Thyroid gland (tissue), 4 donors: ENCODE data around the gene MAGI1. TPM values are rescaled to one million over a fixed set of nuclear protein-coding genes. Genes with fewer than 3 reads are reported as not detected.

Source experiments
- DNase-seq, 2 donors: peaks; one replicate each; pipeline ENCODE4 v3.0.0-alpha.2; 2019
- H3K27ac ChIP-seq, 3 donors: fragments of 200-600 bp; sonication (generic); 1 replicate in 2 of 3; 2 replicates in 1 of 3; pipeline ENCODE4 v1.5.1; 2016 to 2019; ENCODE audit warnings: mild to moderate bottlenecking in 1 of 3, moderate library complexity in 1 of 3
- H3K27me3 ChIP-seq: fragments of 200-600 bp; sonication (generic); one replicate; pipeline ENCODE4 v1.5.1; 2019
- H3K36me3 ChIP-seq, 2 donors: fragments of 200-600 bp; sonication (generic); one replicate each; pipeline ENCODE4 v1.5.1; 2016 to 2019
- H3K4me1 ChIP-seq, 2 donors: fragments of 200-600 bp; sonication (generic); one replicate each; pipeline ENCODE4 v1.5.1; 2017 to 2019
- H3K4me3 ChIP-seq, 3 donors: fragments of 200-600 bp; sonication (generic); replicated peaks in 1 of 3; 1 replicate in 2 of 3; 2 replicates in 1 of 3; pipeline ENCODE4 v1.5.1; 2016; ENCODE audit warnings: mild to moderate bottlenecking in 1 of 3
- H3K9me3 ChIP-seq: fragments of 200-600 bp; sonication (generic); one replicate; pipeline ENCODE4 v1.5.1; 2017
- POLR2A ChIP-seq, 2 donors: fragments of 450-650 bp; IDR thresholded peaks; one replicate each; pipeline ENCODE4 v1.6.1; 2017; ENCODE audit warnings: antibody characterized with exemption in 2 of 2, mild to moderate bottlenecking in 2 of 2, moderate library complexity in 1 of 2
- WGBS, 2 donors: methylation state at CpG; one replicate each; pipeline ENCODE4 v1.1.5; 2017; 5-methylcytosine and 5-hydroxymethylcytosine counted together
- intact Hi-C: fragments of 100-400 bp; cut with DNase I; formaldehyde crosslinking; loops from one replicate; pipeline ENCODE4 v1.15.1; 2023
- total RNA-seq, 4 donors: library from RNA; depleted of rRNA; stranded (reverse); fragments of >200 nt; gene quantifications; one replicate each; pipeline ENCODE4 v1.2.3, GENCODE V29; 2016
- TF ChIP-seq, protein P1 (sequence below), 6 experiments: fragments of 200-600 bp in 3 of 6; fragments of 450-650 bp in 3 of 6; sonication (generic) in 3 of 6; IDR thresholded peaks; one replicate each; pipeline ENCODE4 v1.5.1; 2016 to 2019; ENCODE audit warnings: antibody characterized with exemption in 6 of 6, mild to moderate bottlenecking in 2 of 6, inconsistent platforms in 1 of 6, moderate library complexity in 1 of 6

Gene MAGI1
- total RNA-seq, 4 donors from 2014 or later, result 60.5 to 123 (median 87.5) TPM

DNA sequence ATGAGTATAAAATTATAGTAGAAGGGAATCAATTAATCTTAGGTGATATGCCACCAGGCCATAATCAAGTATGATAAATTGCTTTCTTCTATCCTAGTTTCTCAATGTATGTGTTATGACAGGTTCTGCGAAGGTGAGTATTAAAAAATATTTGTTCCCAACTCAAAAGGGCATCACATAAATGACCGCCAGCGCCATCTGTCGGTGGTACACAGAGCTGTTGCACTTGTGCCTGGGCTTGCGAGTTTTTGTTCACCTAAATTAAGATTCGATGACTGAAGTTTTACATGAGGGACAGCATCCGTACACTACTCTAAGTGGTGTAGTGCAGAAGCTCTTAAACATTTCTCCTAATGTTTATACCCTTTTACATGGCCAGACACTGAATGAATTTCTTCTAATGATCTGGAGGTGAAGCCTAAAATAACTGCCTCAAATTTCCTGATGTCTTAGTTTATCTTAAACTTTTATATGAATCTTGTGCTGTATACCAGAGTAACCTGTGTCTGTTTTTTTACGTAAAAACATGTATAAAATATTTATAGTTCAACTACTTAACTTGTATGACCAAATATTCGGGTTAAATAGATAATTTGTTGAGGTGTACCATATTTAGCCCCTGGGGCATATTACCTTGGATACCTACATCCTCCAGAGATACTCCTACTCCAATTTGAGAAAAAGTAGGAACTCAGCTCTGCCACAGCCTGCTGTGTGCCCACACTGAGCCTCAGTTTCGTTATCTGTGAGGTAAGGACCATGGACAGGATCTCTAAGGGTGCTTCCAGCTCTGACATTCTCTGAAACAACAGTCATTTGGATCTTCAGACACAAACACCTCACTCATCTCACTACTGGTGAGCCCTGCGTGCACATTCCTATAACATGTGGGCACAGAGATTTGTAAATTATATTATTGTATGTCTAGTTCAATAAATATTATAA, 365.6 kb downstream of the MAGI1 start:
- no peaks in the 10 kb centered on the region for H3K9me3 ChIP-seq
- WGBS, 2 donors, result 54 to 58% methylated on average over 11 of the region's 11 CpGs
- no peaks in the 10 kb centered on the region for H3K27me3 ChIP-seq
- H3K4me1 ChIP-seq, result peaks cover 0 to 3% of the 10 kb centered on the region in 2 donors
- intact Hi-C loops, result no loop called here
- peak; percentile 56 to 67 for DNase-seq
- H3K36me3 ChIP-seq, result no peaks in the 10 kb centered on the region
- H3K27ac ChIP-seq, result no peak overlapping the region
- TF ChIP-seq, protein P1, sequence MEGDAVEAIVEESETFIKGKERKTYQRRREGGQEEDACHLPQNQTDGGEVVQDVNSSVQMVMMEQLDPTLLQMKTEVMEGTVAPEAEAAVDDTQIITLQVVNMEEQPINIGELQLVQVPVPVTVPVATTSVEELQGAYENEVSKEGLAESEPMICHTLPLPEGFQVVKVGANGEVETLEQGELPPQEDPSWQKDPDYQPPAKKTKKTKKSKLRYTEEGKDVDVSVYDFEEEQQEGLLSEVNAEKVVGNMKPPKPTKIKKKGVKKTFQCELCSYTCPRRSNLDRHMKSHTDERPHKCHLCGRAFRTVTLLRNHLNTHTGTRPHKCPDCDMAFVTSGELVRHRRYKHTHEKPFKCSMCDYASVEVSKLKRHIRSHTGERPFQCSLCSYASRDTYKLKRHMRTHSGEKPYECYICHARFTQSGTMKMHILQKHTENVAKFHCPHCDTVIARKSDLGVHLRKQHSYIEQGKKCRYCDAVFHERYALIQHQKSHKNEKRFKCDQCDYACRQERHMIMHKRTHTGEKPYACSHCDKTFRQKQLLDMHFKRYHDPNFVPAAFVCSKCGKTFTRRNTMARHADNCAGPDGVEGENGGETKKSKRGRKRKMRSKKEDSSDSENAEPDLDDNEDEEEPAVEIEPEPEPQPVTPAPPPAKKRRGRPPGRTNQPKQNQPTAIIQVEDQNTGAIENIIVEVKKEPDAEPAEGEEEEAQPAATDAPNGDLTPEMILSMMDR (IDR thresholded peaks at IDR 0.05), result peak; percentile 23 to 75 (median 46)
- TF ChIP-seq POLR2A (IDR thresholded peaks at IDR 0.05), result no peak
- no peak overlapping the region for H3K4me3 ChIP-seq

DNA sequence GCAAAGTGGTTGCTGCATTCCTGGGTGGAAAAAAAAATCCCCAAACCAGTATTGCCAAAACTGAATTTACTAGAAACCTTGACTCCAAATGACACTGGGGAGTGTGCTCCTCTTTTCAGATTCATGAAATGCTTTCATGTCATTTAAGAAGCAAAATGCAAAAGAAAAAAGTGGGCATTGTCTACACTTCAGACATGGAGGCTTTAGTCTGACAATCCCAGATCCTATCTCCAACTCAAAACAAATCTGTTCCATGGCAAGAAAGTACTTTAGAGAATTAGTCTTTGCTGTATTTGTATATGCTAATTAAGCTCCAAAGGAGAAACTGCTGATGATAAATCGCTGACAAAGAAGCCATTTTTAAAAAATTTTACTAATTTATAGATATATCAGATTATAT, 366.7 kb downstream of the MAGI1 start:
- intact Hi-C loops, result no loop called here

GRCh38 chr3:65671004-65671403, 367.7 kb downstream of the MAGI1 start:
- WGBS, 2 donors, result 80 to 98% methylated on average over 3 of the region's 3 CpGs
- no peaks in the 10 kb centered on the region for H3K36me3 ChIP-seq
- TF ChIP-seq, protein P1 (IDR thresholded peaks at IDR 0.05), result no peak
- TF ChIP-seq POLR2A (IDR thresholded peaks at IDR 0.05), result no peak
- H3K27ac ChIP-seq, result no peak overlapping the region
- no peaks in the 10 kb centered on the region for H3K27me3 ChIP-seq
- intact Hi-C loops, result no loop called here
- DNase-seq, result no peak
- no peak overlapping the region for H3K4me3 ChIP-seq
- no peaks in the 10 kb centered on the region for H3K4me1 ChIP-seq
- no peaks in the 10 kb centered on the region for H3K9me3 ChIP-seq

More for the DNA sequence above, 366.7 kb downstream of the MAGI1 start:
- no peak overlapping the region for H3K27ac ChIP-seq
- H3K27me3 ChIP-seq, result no peaks in the 10 kb centered on the region
- no peaks in the 10 kb centered on the region for H3K9me3 ChIP-seq
- TF ChIP-seq, protein P1 (IDR thresholded peaks at IDR 0.05), result no peak
- no peak for TF ChIP-seq POLR2A (IDR thresholded peaks at IDR 0.05)
- peaks cover 0 to 2% of the 10 kb centered on the region in 2 donors for H3K4me1 ChIP-seq
- 85 to 91% methylated on average over 1 of the region's 1 CpG for WGBS, 2 donors
- DNase-seq, result no peak
- no peaks in the 10 kb centered on the region for H3K36me3 ChIP-seq
- H3K4me3 ChIP-seq, result no peak overlapping the region

DNA sequence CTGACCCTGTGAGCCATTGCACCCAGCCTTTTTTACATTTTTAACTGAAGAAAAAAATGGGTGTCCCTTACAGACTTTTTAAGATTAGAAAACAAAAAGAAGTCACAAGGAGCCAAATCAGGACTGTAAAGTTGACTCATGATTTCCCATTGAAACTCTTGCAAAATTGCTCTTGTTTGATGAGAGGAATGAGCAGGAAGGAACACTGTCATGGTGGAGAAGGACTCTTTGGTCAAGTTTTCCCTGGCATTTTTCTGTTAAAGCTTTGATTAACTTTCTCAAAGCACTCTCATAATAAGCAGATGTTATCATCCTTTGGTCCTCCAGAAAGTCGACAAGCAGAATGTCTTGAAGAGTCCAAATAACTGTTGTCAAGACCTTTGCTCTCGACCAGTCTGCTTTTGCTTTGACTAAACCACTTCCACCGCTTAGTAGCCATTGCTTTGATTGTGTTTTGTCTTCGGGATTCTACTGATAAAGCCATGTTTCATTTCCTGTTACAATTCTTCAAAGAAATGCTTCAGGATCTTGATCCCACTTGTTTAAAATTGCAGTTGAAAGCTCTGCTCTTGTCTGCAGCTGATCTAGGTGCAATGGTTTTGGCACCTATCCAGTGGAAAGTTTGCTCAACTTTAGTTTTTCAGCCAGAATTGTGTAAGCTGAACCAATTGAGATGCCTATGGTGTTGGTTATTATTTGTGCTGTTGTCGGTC, 369.4 kb downstream of the MAGI1 start:
- peak in 1 of 2 donors; percentile 13 for DNase-seq
- TF ChIP-seq, protein P1 (IDR thresholded peaks at IDR 0.05), result no peak
- no peak for TF ChIP-seq POLR2A (IDR thresholded peaks at IDR 0.05)
- Histone ChIP-seq H3K4me3 (no peak overlapping the region), H3K36me3 (no peaks in the 10 kb centered on the region), H3K27me3 (no peaks in the 10 kb centered on the region), H3K9me3 (no peaks in the 10 kb centered on the region), H3K27ac (no peak overlapping the region), H3K4me1 (no peaks in the 10 kb centered on the region)
- intact Hi-C loops, result no loop called here
- WGBS, 2 donors, result 35 to 53% methylated on average over 5 of the region's 5 CpGs
